HG02678 (cell line): ENCODE results near the gene DTD2.

Experiments
- ATAC-seq: cut with Tn5 transposase; IDR thresholded peaks from one replicate; pipeline ENCODE4 v1.9.1; 2021; ENCODE audit warnings: mild to moderate bottlenecking, moderate library complexity; ENCODE audit not compliant: unreplicated experiment

Gene DTD2

DNA sequence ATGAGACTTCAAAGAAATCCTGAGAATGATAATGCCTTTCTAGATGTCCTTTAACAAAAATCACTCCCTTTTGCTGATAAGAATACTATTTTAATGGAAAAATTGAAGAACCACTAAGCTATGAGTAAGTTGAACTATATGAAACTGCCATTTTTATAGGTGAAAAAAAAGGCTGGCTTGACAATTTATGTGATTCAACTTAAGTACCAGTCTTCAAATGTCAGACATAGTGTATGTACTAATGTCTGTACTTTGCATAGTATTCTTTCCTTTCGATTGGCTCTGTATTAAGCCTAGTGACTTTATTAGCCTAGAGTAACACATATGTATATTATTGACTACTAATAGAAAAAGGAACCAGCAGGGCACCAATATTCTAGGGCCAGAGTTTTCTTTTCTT is 48.9 kb downstream of the DTD2 start:
- ATAC-seq: no peak

DNA sequence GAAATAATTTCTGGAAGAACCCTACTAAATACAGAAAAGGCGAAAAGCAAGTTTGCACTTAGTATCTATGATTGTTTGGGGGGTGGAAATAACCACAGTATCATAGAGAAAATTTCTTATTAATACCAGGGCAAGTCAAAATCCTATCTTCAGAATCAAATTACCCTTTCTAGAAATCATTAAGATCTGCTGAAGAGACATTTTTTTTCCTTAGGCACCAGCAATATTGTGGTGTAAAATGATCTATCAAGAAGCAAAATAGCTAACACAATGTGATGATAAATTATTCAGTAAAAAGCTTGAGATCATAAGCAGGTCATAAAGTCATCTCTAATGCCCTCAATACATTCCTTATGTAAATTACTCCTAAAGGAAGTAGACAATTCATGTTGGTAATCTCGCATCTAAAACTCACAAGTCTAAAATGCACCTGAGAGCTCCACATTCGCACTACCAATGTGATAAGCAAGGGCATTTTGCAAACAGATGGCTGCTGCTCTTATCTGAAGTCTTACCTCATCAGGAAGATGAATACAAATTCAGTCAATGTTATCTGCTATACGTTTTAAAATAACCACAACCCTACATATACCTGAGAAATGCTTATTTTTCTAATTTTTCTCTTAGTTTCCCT is 51.6 kb downstream of the DTD2 start:
- ATAC-seq: no peak

DNA sequence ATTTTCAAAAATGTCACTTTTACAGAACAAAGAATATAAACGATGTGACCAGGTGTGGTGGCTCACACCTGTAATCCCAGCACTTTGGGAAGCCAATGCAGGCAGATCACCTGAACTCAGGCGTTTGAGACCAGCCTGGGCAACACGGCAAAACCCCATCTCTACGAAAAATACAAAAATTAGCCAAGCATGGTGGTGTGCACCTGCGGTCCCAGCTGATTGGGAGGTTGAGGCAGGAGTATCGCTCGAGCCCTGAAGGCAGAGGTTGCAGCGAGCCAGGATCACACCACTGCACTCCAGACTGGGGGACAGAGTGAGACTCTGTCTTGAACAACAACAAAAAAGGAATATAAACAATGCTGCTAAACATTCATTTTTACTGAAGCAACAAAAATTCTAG is 52.2 kb downstream of the DTD2 start:
- ATAC-seq: no peak

DNA sequence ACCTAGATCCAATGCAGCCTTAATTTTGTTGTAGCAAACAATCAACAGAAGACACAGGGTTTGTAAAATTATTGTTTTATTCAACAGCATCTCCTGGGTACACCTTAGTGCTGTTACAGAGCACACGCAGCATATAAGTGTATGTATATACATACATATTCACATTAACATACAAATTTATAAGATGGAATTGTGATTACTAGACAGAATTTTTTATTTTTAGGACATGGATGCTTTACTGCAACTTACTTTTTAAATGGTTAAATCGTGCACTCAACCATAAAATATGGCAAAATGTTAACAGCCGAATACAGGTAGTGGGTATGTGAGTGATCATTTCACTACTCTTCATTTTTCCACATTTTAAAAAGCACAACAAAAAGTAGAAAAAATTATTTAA is 53.6 kb downstream of the DTD2 start:
- no peak for ATAC-seq

DNA sequence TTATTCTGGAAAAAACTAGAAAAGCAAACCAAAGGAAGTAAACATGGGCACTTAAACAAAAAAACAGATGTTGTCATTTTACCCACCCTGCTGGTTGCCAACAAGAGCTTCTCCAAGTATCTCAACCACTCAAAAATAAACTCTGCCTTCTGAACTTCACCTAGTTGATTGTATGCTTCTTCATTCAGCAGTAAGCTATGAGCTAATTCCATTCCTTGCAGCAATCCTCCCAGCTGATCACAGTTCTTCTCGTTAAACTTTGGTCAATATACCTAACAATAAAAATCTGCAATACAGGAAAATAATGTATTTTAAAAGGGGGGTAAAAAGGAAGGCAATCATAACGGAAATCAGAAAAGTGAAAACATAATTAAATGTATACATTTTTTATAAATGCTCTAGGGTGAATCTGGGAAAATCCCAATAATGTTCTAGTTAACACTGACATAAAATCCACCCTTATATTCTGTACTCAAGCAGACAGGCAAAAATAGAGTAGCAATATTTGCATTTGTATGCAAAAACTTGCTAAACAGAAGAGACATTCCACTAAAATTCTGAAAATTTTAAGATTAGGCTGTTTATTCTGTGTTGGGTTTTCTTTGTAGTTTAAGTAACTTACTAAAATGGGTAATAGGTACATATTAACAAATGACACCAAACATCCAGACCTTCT is 54.4 kb downstream of the DTD2 start:
- ATAC-seq: no peak

DNA sequence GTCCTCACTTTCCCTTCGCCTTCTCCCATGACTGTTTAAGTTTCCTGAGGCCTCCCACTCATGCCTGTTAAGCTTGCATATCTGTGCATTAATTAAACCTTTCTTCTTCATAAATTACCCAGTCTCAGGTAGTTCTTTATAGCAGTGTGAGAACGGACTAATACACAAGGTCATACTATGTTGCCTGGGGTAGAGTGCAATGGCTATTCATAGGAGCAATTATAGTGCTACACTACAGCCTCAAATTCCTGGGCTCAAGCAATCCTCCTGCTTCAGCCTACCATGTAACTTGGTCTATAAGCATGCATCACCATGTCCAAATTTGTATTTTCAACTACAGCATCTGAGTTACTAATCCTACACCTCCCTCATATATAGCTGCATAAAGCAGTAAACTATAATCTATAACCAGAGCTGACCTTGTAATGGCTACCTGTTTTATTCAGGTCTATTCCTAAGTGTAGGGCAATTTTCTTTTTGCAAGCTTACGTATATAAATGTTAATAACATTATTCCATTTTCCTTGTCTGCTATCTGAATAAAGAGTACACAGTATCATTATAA is 55.9 kb downstream of the DTD2 start:
- ATAC-seq: no peak

DNA sequence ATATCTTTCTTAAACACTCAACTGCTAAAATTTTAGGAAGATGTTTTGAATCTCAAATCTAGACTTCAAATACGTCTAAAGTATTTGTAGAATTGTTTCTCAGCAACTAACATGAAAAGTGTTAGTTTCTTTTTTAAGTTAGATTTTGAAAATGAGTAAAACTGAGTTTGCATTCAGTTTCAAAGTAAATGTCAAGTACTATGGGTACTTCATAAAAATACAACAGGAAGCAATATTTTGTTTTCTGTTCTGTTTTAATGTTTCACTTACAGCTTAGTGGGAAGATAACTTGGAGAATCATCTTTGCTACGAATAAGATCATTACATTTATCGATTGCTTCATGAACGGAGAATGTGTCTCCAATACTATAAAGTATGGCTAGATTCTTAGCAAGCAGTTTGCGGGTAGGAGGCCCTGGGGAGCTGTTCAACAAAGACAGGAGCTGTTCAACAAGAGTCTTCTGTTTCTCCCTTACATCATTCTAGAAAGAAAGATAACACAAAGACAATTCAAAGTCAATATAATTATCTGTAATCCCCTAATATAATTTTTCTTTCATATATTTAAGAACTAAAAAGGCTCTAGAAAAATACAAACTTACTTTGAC is 57.2 kb downstream of the DTD2 start:
- ATAC-seq: no peak
